Esophagus muscularis mucosa (tissue), 4 donors: ENCODE measurements around the gene NUP37. TPM values are rescaled to one million over a fixed set of nuclear protein-coding genes. Genes with fewer than 3 reads are reported as not detected.

ENCODE experiments used
- DNase-seq: peaks from one replicate; pipeline ENCODE4 v3.0.0-alpha.2; 2017; ENCODE audit errors: extremely low spot score
- H3K27ac ChIP-seq, 4 donors: fragments of 200-600 bp; sonication (generic); replicated peaks in 1 of 4; 1 replicate in 3 of 4; 2 replicates in 1 of 4; pipeline ENCODE4 v1.5.1; 2016 to 2019; ENCODE audit warnings: mild to moderate bottlenecking in 1 of 4
- H3K27me3 ChIP-seq, 4 donors: fragments of 200-600 bp; sonication (generic); one replicate each; pipeline versions ENCODE4 v1.5.1 to v1.6.0; 2016 to 2019
- H3K36me3 ChIP-seq, 4 donors: fragments of 200-600 bp; sonication (generic); one replicate each; pipeline ENCODE4 v1.5.1; 2016 to 2019
- H3K4me1 ChIP-seq, 4 donors: fragments of 200-600 bp; sonication (generic); one replicate each; pipeline ENCODE4 v1.5.1; 2016 to 2019
- H3K4me3 ChIP-seq, 4 donors: fragments of 200-600 bp; sonication (generic); 1 replicate in 2 of 4; 2 replicates in 2 of 4; pipeline ENCODE4 v1.5.1; 2016 to 2019; ENCODE audit warnings: mild to moderate bottlenecking in 4 of 4, moderate library complexity in 1 of 4
- H3K9me3 ChIP-seq, 4 donors: fragments of 200-600 bp; sonication (generic); 1 replicate in 3 of 4; 2 replicates in 1 of 4; pipeline ENCODE4 v1.5.1; 2016 to 2019
- EP300 ChIP-seq: sonication (generic); formaldehyde crosslinking; IDR thresholded peaks from one replicate; pipeline ENCODE4 v1.6.1; 2017; ENCODE audit warnings: antibody characterized with exemption
- POLR2A ChIP-seq: fragments of 450-650 bp; IDR thresholded peaks from one replicate; pipeline ENCODE4 v1.6.1; 2017; ENCODE audit warnings: antibody characterized with exemption, moderate library complexity, mild to moderate bottlenecking, low read depth
- POLR2AphosphoS5 ChIP-seq, 2 donors: sonication (generic); formaldehyde crosslinking; IDR thresholded peaks; one replicate each; pipeline ENCODE4 v1.6.1; 2017; ENCODE audit warnings: antibody characterized with exemption in 2 of 2
- WGBS: methylation state at CpG from one replicate; pipeline ENCODE4 v1.1.5; 2018; 5-methylcytosine and 5-hydroxymethylcytosine counted together
- intact Hi-C: fragments of 100-400 bp; cut with DNase I; formaldehyde crosslinking; loops from one replicate; pipeline ENCODE4 v1.15.1; 2023
- total RNA-seq, 4 donors: library from RNA; depleted of rRNA; stranded (reverse); fragments of >200 nt; gene quantifications; one replicate each; pipeline versions ENCODE4 v1.1.0 to v1.2.1, GENCODE V29; 2016
- TF ChIP-seq, protein P1 (sequence below), 3 experiments: fragments of 200-600 bp in 2 of 3; fragments of 450-650 bp in 1 of 3; sonication (generic) in 2 of 3; IDR thresholded peaks; one replicate each; pipeline ENCODE4 v1.5.1; 2017 to 2019; ENCODE audit warnings: antibody characterized with exemption in 3 of 3, mild to moderate bottlenecking in 2 of 3, moderate library complexity in 1 of 3

The NUP37 gene
- total RNA-seq, 4 donors from 2014 or later = 9.9 to 23.3 (median 15.4) TPM

DNA sequence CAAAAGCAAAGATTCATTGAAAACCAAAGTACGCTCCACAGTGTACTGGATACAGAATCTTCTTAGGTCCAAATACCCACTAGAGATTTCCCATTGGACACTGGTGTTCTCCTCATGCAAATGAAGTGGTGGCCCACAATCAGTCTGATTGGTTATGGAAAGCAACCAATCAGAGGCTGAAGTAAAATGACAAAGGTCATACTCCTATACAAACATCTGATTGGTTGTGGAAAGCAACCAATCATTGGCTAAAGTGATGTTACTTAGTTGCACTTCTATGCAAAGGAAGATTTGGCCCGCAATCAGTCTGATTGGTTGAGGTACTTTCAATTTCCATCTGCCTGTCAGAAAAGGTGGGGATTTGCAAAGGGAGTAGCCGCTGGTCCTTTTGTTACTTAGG, 56.8 kb downstream of the NUP37 start:
- Histone ChIP-seq H3K27ac (no peak overlapping the region), H3K4me3 (no peak overlapping the region), H3K9me3 (no peaks in the 10 kb centered on the region), H3K27me3 (no peaks in the 10 kb centered on the region), H3K4me1 (peaks cover 0 to 12% (median 10%) of the 10 kb centered on the region in 4 donors), H3K36me3 (peaks cover 0 to 16% (median 0%) of the 10 kb centered on the region in 4 donors)
- 96% methylated on average over 3 of the region's 3 CpGs for WGBS
- intact Hi-C loops = loop anchor here (5.0 to 10.0 kb wide), 2 partner anchors 128 to 366 kb away; partner anchors contain the start of gene CHPT1
- no peak for TF ChIP-seq POLR2AphosphoS5 (IDR thresholded peaks at IDR 0.05)
- no peak for TF ChIP-seq EP300
- no peak for TF ChIP-seq POLR2A
- TF ChIP-seq, protein P1, sequence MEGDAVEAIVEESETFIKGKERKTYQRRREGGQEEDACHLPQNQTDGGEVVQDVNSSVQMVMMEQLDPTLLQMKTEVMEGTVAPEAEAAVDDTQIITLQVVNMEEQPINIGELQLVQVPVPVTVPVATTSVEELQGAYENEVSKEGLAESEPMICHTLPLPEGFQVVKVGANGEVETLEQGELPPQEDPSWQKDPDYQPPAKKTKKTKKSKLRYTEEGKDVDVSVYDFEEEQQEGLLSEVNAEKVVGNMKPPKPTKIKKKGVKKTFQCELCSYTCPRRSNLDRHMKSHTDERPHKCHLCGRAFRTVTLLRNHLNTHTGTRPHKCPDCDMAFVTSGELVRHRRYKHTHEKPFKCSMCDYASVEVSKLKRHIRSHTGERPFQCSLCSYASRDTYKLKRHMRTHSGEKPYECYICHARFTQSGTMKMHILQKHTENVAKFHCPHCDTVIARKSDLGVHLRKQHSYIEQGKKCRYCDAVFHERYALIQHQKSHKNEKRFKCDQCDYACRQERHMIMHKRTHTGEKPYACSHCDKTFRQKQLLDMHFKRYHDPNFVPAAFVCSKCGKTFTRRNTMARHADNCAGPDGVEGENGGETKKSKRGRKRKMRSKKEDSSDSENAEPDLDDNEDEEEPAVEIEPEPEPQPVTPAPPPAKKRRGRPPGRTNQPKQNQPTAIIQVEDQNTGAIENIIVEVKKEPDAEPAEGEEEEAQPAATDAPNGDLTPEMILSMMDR (IDR thresholded peaks at IDR 0.05) = no peak
- no peak for DNase-seq

DNA sequence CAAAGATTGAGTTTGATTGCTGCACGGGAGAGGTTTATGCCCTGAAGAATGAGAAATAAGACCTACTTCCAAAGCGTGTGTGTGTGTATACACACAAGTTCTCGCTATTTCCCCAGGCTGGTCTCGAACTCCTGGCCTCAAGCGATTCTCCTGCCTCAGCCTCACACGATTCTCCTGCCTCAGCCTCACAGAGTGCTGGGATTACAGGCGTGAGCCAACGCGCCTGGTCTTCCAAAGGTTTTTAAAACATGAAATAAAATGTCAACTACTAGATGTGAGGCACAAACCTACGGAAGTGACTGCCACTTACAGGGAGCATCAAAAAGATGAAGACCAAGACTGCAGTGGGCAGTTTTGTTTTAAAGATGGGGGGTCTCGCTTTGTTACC, 57.5 kb downstream of the NUP37 start:
- intact Hi-C loops = loop anchor here (5.0 to 10.0 kb wide), 2 partner anchors 128 to 365 kb away; partner anchors contain the start of gene CHPT1
- WGBS = 86% methylated on average over 11 of the region's 11 CpGs
- Histone ChIP-seq H3K9me3 (no peaks in the 10 kb centered on the region), H3K4me3 (peak overlapping the region; percentile 70 to 85 (median 83)), H3K27me3 (no peaks in the 10 kb centered on the region), H3K36me3 (peaks cover 0 to 16% (median 0%) of the 10 kb centered on the region in 4 donors), H3K27ac (peak overlapping the region; percentile 86 to 91 (median 90)), H3K4me1 (peaks cover 0 to 12% (median 10%) of the 10 kb centered on the region in 4 donors)
- no peak for DNase-seq
- TF ChIP-seq EP300 = no peak
- TF ChIP-seq, protein P1 (IDR thresholded peaks at IDR 0.05) = no peak
- TF ChIP-seq POLR2A = no peak
- TF ChIP-seq POLR2AphosphoS5 (IDR thresholded peaks at IDR 0.05) = no peak

DNA sequence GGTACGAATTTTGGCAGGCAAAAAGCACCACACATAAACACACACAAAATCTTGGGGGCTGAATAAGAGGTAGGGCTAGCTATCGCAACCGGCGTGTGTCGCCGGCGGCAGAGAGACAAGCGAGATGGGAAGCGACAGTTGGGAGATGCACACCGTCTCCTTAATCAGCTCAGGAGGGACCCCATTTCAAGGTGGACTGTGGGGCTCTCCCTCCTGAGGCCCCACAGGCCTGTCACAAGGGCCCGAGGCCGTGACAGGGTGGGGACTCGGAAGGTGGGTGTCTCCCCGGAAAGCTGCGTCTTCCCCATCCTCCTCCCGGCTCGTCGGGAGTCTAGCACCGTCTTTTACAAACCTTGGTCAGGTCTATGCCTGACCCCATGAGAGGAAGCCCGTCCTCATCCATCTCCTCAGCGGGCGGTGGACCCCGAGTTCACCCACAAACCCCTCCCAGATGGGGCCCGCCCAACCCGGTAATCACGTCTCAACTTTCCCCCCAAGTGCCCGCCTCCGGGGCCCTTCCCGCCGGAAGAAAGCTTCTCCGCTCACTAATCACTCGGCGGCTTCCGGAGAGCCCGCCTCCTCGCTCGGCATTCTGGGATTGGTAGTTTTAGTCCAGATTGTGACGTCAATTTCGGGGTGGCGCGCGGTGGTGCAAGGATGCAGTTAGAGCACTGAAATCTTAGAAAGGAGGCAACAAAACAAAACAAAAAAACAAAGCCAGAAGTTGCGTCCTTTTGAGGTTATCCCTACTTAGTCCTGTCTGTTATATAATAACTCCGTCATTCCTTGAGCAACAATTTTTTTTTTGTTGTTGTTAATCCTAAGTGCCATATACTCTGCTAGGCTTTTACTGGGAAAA, 58.1 kb downstream of the NUP37 start, which contains the start of gene WASHC3:
TSS of gene WASHC3 (minus strand) at position 432 of the 859 bp plus-strand sequence. CDS start at position 403, 29 bp downstream.
- peak; percentile 99 for DNase-seq
- peak within 1 kb of the TSS; percentile 70 to 85 (median 83) for H3K4me3 ChIP-seq
- no peaks in the 10 kb centered on the region for H3K27me3 ChIP-seq
- peaks cover 0 to 12% (median 10%) of the 10 kb centered on the region in 4 donors for H3K4me1 ChIP-seq
- peaks cover 0 to 20% (median 3%) of the 10 kb centered on the region in 4 donors for H3K36me3 ChIP-seq
- TF ChIP-seq POLR2AphosphoS5 (IDR thresholded peaks at IDR 0.05) (peak; percentile 94 to 95), EP300 (no peak), POLR2A (peak; percentile 90)
- TF ChIP-seq, protein P1 (IDR thresholded peaks at IDR 0.05) = no peak
- WGBS = 2% methylated on average over 42 of the region's 44 CpGs
- H3K9me3 ChIP-seq = no peaks in the 10 kb centered on the region
- intact Hi-C loops = loop anchor here (5.0 to 10.0 kb wide), 2 partner anchors 127 to 364 kb away; partner anchors contain the start of gene CHPT1
- peak within 1 kb of the TSS; percentile 86 to 91 (median 90) for H3K27ac ChIP-seq

DNA sequence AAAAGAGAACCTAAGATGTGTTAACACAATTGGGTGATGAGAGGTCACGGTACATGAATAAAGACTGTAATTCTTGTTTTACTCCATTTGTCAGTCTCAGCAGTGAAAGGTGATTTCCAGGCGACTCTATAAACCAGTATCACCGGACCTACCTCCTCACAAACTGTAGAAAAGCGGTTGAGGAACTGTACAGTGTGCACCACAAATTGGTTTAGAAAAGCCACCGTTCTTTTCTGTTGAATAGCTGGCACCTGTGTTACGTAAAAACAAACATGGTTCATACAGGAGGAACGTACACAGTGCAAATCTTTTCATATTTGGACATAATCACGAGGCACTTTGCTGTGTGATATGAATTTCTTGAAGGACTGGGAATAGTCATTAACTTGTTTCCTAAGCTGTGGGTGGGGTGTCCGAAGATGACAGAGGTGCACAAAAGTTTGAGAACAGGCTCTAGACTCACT, 58.8 kb downstream of the NUP37 start:
- Histone ChIP-seq H3K4me3 (peak overlapping the region; percentile 70 to 85 (median 83)), H3K36me3 (peaks cover 1 to 27% (median 9%) of the 10 kb centered on the region in 4 donors), H3K4me1 (peaks cover 0 to 12% (median 10%) of the 10 kb centered on the region in 4 donors), H3K27me3 (no peaks in the 10 kb centered on the region), H3K27ac (peak overlapping the region; percentile 86 to 91 (median 90)), H3K9me3 (no peaks in the 10 kb centered on the region)
- 25% methylated on average over 9 of the region's 9 CpGs for WGBS
- no peak for DNase-seq
- intact Hi-C loops = loop anchor here (5.0 to 10.0 kb wide), 2 partner anchors 126 to 364 kb away; partner anchors contain the start of gene CHPT1
- no peak for TF ChIP-seq EP300
- TF ChIP-seq, protein P1 (IDR thresholded peaks at IDR 0.05) = no peak
- TF ChIP-seq POLR2A = no peak
- TF ChIP-seq POLR2AphosphoS5 (IDR thresholded peaks at IDR 0.05) = no peak
